Stomach (tissue), 4 donors: ENCODE data around the gene SMOC2.

Source experiments
- CTCF ChIP-seq, 7 experiments: fragments of 450-650 bp in 4 of 7; fragments of 200-600 bp in 3 of 7; sonication (generic) in 3 of 7; IDR thresholded peaks; one replicate each; pipeline ENCODE4 v1.5.1; 2016 to 2019; ENCODE audit warnings: antibody characterized with exemption in 7 of 7, control low read depth in 2 of 7, mild to moderate bottlenecking in 1 of 7
- EP300 ChIP-seq: sonication (generic); formaldehyde crosslinking; IDR thresholded peaks from one replicate; pipeline ENCODE4 v1.6.1; 2017; ENCODE audit warnings: antibody characterized with exemption

GRCh38 chr6:168615837-168616236, 174.9 kb downstream of the SMOC2 start:
- TF ChIP-seq CTCF (IDR thresholded peaks at IDR 0.05) (no peak), EP300 (no peak)
